Stimulated activated CD4-positive, alpha-beta T cell treated with anti-CD3 and anti-CD28 coated beads, Interleukin-12 subunit alpha, Interleukin-12 subunit beta, amount 100 ng/mL, for 4 hours (primary cell): ENCODE results near the gene LTA4H.

Experiments used
- DNase-seq: peaks from one replicate; pipeline ENCODE4 v3.0.0-alpha.2; 2020

The LTA4H gene

GRCh38 chr12:95953000-95953399, 82.4 kb downstream of the LTA4H start:
- no peak for DNase-seq

- DNase-seq, result no peak
Observed at GRCh38 chr12:95951515-95951914, 83.9 kb downstream of the LTA4H start.
